ENCODE measurements around the gene ING4.
A peak's percentile ranks its signal among the peaks of the same experiment; 100 is the strongest.

Gene ING4

GRCh38 chr12:6603095-6603567, 59.8 kb downstream of the ING4 start:
- CTCF ChIA-PET = interaction anchor here (0.6 to 2.1 kb wide), 15 partner anchors 8 to 245 kb away, joined by 3 to 5 read pairs (median 4); no protein-coding TSS in a partner anchor
- WGBS (ENCODE audit: insufficient coverage) = 0% methylated on average over 1 of the region's 6 CpGs
- H3K4me3 ChIP-seq (ENCODE audit: control insufficient read depth in 1 of 7, extremely low read depth in 1 of 7, insufficient read depth in 4 of 7, low read depth in 2 of 7, low read length in 6 of 7) = peak overlapping the region in 5 of 7 experiments; percentile 32 to 90 (median 49)
- H3K27me3 ChIP-seq (replicated peaks in 2 of 5; ENCODE audit: control insufficient read depth in 4 of 5, insufficient read depth in 5 of 5, low read length in 4 of 5) = no peaks in the 10 kb centered on the region
- H3K4me1 ChIP-seq (ENCODE audit: control extremely low read depth in 1 of 4, control insufficient read depth in 4 of 4, insufficient read depth in 4 of 4, low read length in 3 of 4) = peaks cover 24 to 54% (median 49%) of the 10 kb centered on the region in 4 experiments
- H3K27ac ChIP-seq (ENCODE audit: insufficient read depth in 1 of 2, low read depth in 1 of 2, low read length in 2 of 2, poor library complexity in 1 of 2, severe bottlenecking in 2 of 2) = peak overlapping the region; percentile 47 to 68
- H3K36me3 ChIP-seq (ENCODE audit: control insufficient read depth in 4 of 4, insufficient read depth in 4 of 4, low read length in 3 of 4) = peaks cover 29 to 69% (median 40%) of the 10 kb centered on the region in 4 experiments
- no peaks in the 10 kb centered on the region for H3K9me3 ChIP-seq (ENCODE audit: control extremely low read depth in 1 of 5, control insufficient read depth in 4 of 5, insufficient read depth in 2 of 5, low read depth in 1 of 5, low read length in 4 of 5)
- peak in 1 of 3 donors; percentile 48 for DNase-seq
- POLR2A ChIA-PET = interaction anchor here (0.5 to 1.6 kb wide), 4 partner anchors 9 to 68 kb away, joined by 3 to 5 read pairs (median 4); partner anchors contain the start of gene NOP2

GRCh38 chr12:6602526-6602925, 60.4 kb downstream of the ING4 start:
- H3K27ac ChIP-seq (ENCODE audit: insufficient read depth in 1 of 2, low read depth in 1 of 2, low read length in 2 of 2, poor library complexity in 1 of 2, severe bottlenecking in 2 of 2) = peak overlapping the region; percentile 36 to 68
- H3K27me3 ChIP-seq (replicated peaks in 2 of 5; ENCODE audit: control insufficient read depth in 4 of 5, insufficient read depth in 5 of 5, low read length in 4 of 5) = no peaks in the 10 kb centered on the region
- ChIA-PET POLR2A (interaction anchor here (0.8 to 1.6 kb wide), 2 partner anchors 34 to 68 kb away, joined by 3 to 5 read pairs; partner anchors contain the start of gene NOP2), CTCF (interaction anchor here (0.6 to 2.1 kb wide), 12 partner anchors 9 to 246 kb away, joined by 3 to 5 read pairs (median 4); no protein-coding TSS in a partner anchor)
- H3K36me3 ChIP-seq (ENCODE audit: control insufficient read depth in 4 of 4, insufficient read depth in 4 of 4, low read length in 3 of 4) = peaks cover 34 to 75% (median 45%) of the 10 kb centered on the region in 4 experiments
- DNase-seq = no peak
- WGBS (ENCODE audit: insufficient coverage) = 70% methylated on average over 3 of the region's 3 CpGs
- H3K4me3 ChIP-seq (ENCODE audit: control insufficient read depth in 1 of 7, extremely low read depth in 1 of 7, insufficient read depth in 4 of 7, low read depth in 2 of 7, low read length in 6 of 7) = peak overlapping the region in 5 of 7 experiments; percentile 32 to 90 (median 49)
- H3K4me1 ChIP-seq (ENCODE audit: control extremely low read depth in 1 of 4, control insufficient read depth in 4 of 4, insufficient read depth in 4 of 4, low read length in 3 of 4) = peaks cover 24 to 48% (median 43%) of the 10 kb centered on the region in 4 experiments
- H3K9me3 ChIP-seq (ENCODE audit: control extremely low read depth in 1 of 5, control insufficient read depth in 4 of 5, insufficient read depth in 2 of 5, low read depth in 1 of 5, low read length in 4 of 5) = no peaks in the 10 kb centered on the region

All from common myeloid progenitor, CD34-positive (primary cell).